OCI-LY3 (cell line): ENCODE results near the gene ROR2.

Experiments
- CTCF ChIP-seq: fragments of 200-600, 300-600 bp; sonication (generic); IDR thresholded peaks from 2 replicates; pipeline ENCODE4 v1.5.1; 2014; ENCODE audit warnings: antibody characterized with exemption, low read length, low read depth
- EZH2phosphoT487 ChIP-seq: fragments of 200-600 bp; shearing (Covaris generic); IDR thresholded peaks from 2 replicates; pipeline ENCODE4 v1.6.1; 2018; ENCODE audit warnings: antibody characterized with exemption, mixed run types, low read depth

GRCh38 chr9:91530829-91531228 lies 419.2 kb downstream of the ROR2 start:
- TF ChIP-seq CTCF: no peak
- TF ChIP-seq EZH2phosphoT487: no peak
